ENCODE results near the gene NENF. TPM values are rescaled to one million over a fixed set of nuclear protein-coding genes. Genes with fewer than 3 reads are reported as not detected.
"Not testable (repeated sequence)": the region's sequence is repeated elsewhere in the genome, so short reads cannot be mapped to it uniquely, and the experiment has no call there.

The NENF gene
- total RNA-seq, 3 donors from 2014 or later (not counting 1 experiment from before 2014, with no cell fraction given) = 7.2 to 14.0 (median 12.2) TPM

DNA sequence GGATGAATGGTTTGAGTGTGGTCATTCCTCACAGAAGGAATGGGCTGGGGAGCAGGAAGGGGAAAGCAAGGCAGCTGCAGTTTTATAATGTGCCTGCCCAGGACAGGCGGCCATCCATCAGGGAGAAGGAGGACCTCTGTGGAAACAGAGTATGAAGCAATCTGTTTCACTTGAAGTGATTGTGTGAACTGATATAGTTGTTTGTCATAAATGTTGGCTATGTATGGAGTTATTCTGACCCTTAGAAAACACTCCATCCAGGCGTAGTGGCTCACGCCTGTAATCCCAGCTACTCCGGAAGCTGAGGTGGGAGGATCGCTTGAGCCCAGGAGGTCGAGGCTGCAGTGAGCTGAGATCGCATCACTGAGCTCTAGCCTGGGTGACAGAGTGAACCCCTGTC, 46.5 kb downstream of the NENF start:
- no peak for DNase-seq

DNA sequence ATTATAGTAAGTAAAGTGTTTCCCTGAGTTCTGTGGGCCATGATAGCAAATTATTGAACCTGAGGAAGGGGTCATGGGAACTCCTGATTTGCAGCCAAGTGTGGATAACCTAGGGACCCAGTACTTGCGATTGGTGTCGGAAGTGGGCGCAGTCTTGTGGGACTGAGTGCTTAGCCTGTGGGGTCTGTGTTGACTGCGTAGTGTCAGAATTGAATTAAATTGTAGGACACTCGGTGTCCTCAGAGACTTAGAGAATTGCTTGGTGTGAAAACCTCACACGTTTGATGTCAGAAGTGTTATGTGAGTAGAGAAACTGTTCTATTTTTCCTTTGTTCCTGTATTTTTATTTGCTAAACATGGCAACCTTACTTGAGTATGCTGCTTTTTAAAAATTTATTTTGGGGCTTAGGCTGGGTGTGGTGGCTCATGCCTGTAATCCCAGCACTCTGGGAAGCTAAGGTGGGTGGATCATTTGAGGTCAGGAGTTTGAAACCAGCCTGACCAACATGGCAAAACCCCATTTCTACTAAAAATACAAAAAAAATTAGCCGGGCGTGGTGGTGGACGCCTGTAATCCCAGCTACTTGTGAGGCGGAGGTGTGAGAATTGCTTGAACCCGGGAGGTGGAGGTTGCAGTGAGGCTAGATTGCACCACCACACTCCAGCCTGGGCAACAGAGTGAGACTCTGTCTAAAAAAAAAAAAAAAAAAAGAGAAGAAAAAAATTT, 48.2 kb downstream of the NENF start:
- ATAC-seq (peak; percentile 76 to 87 (median 86)), DNase-seq (peak; percentile 48 to 58)
- H3K27me3 ChIP-seq (ENCODE audit: control insufficient read depth, insufficient read depth, low read length); H3K4me3 ChIP-seq (ENCODE audit: low read length); H3K36me3 Mint-ChIP-seq; H3K9me3 ChIP-seq (ENCODE audit: control insufficient read depth, insufficient read depth, low read length); H3K36me3 ChIP-seq (ENCODE audit: control insufficient read depth, insufficient read depth, low read length); H3K9me3 Mint-ChIP-seq: not testable (repeated sequence)
- H3K27ac Mint-ChIP-seq = peak overlapping the region; percentile 90 to 92
- intact Hi-C loops (cut with micrococcal nuclease) = loop anchor here (2.0 kb wide), 1 partner anchor 86 kb away; no protein-coding TSS in a partner anchor
- H3K4me3 Mint-ChIP-seq = peak overlapping the region; percentile 83
- H3K27me3 Mint-ChIP-seq (ENCODE audit: low read depth in 2 of 2) = peaks cover 15 to 19% of the 10 kb centered on the region in 2 donors
- H3K4me1 ChIP-seq (ENCODE audit: control insufficient read depth, insufficient read depth, low read length) = peaks cover 45% of the 10 kb centered on the region
- H3K27ac ChIP-seq (ENCODE audit: low read length) = peak overlapping the region; percentile 41
- H3K4me1 Mint-ChIP-seq = peaks cover 44 to 55% of the 10 kb centered on the region in 2 donors
- WGBS (ENCODE audit: insufficient coverage) = 41% methylated on average over 11 of the region's 11 CpGs

More for the DNA sequence above, 46.5 kb downstream of the NENF start:
- Mint-ChIP-seq H3K4me3 (no peak overlapping the region), H3K36me3 (no peaks in the 10 kb centered on the region), H3K27ac (peak overlapping the region in 1 of 2 donors; percentile 82), H3K4me1 (peaks cover 43 to 55% of the 10 kb centered on the region in 2 donors), H3K27me3 (ENCODE audit: low read depth in 2 of 2) (peaks cover 14 to 17% of the 10 kb centered on the region in 2 donors), H3K9me3 (no peaks in the 10 kb centered on the region)
- TF ChIP-seq, protein P1, sequence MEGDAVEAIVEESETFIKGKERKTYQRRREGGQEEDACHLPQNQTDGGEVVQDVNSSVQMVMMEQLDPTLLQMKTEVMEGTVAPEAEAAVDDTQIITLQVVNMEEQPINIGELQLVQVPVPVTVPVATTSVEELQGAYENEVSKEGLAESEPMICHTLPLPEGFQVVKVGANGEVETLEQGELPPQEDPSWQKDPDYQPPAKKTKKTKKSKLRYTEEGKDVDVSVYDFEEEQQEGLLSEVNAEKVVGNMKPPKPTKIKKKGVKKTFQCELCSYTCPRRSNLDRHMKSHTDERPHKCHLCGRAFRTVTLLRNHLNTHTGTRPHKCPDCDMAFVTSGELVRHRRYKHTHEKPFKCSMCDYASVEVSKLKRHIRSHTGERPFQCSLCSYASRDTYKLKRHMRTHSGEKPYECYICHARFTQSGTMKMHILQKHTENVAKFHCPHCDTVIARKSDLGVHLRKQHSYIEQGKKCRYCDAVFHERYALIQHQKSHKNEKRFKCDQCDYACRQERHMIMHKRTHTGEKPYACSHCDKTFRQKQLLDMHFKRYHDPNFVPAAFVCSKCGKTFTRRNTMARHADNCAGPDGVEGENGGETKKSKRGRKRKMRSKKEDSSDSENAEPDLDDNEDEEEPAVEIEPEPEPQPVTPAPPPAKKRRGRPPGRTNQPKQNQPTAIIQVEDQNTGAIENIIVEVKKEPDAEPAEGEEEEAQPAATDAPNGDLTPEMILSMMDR (IDR thresholded peaks at IDR 0.05) = no peak
- intact Hi-C loops (cut with micrococcal nuclease) = no loop called here
- Histone ChIP-seq H3K27ac (ENCODE audit: low read length) (no peak overlapping the region), H3K4me1 (ENCODE audit: control insufficient read depth, insufficient read depth, low read length) (peaks cover 45% of the 10 kb centered on the region), H3K36me3 (ENCODE audit: control insufficient read depth, insufficient read depth, low read length) (no peaks in the 10 kb centered on the region), H3K27me3 (ENCODE audit: control insufficient read depth, insufficient read depth, low read length) (no peaks in the 10 kb centered on the region), H3K9me3 (ENCODE audit: control insufficient read depth, insufficient read depth, low read length) (no peaks in the 10 kb centered on the region), H3K4me3 (ENCODE audit: low read length) (no peak overlapping the region)
- WGBS (ENCODE audit: insufficient coverage) = 82% methylated on average over 7 of the region's 7 CpGs
- no peak for ATAC-seq

DNA sequence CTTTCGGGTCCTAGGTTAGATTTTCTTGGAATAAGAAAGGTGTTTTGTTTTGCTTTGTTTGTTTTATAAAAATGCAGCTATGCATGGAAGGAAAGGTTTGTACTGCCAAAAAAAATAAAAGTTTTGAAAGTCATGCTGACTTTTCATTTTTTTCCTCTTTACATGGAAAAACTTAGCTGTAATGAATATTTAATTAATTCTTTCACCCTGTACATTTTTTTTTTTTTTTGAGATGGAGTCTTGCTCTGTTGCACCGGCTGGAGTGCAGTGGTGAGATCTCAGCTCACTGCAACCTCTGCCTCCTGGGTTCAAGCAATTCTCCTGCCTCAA, 48.7 kb downstream of the NENF start:
- no peaks in the 10 kb centered on the region for H3K9me3 Mint-ChIP-seq
- H3K9me3 ChIP-seq (ENCODE audit: control insufficient read depth, insufficient read depth, low read length) = no peaks in the 10 kb centered on the region
- no peaks in the 10 kb centered on the region for H3K36me3 Mint-ChIP-seq
- DNase-seq (no peak), ATAC-seq (no peak)
- H3K27ac ChIP-seq (ENCODE audit: low read length) = peak overlapping the region; percentile 41
- H3K4me3 ChIP-seq (ENCODE audit: low read length) = no peak overlapping the region
- H3K27me3 ChIP-seq (ENCODE audit: control insufficient read depth, insufficient read depth, low read length) = no peaks in the 10 kb centered on the region
- intact Hi-C loops (cut with micrococcal nuclease) = loop anchor here (2.0 kb wide), 1 partner anchor 85 kb away; no protein-coding TSS in a partner anchor
- H3K36me3 ChIP-seq (ENCODE audit: control insufficient read depth, insufficient read depth, low read length) = no peaks in the 10 kb centered on the region
- H3K4me1 ChIP-seq (ENCODE audit: control insufficient read depth, insufficient read depth, low read length) = peaks cover 45% of the 10 kb centered on the region
- peaks cover 15 to 16% of the 10 kb centered on the region in 2 donors for H3K27me3 Mint-ChIP-seq (ENCODE audit: low read depth in 2 of 2)
- peak overlapping the region; percentile 90 to 92 for H3K27ac Mint-ChIP-seq
- TF ChIP-seq, protein P1 (IDR thresholded peaks at IDR 0.05) = no peak
- WGBS (ENCODE audit: insufficient coverage) = 18% methylated on average over 1 of the region's 2 CpGs
- H3K4me1 Mint-ChIP-seq = peaks cover 44 to 55% of the 10 kb centered on the region in 2 donors
- H3K4me3 Mint-ChIP-seq = peak overlapping the region; percentile 83

DNA sequence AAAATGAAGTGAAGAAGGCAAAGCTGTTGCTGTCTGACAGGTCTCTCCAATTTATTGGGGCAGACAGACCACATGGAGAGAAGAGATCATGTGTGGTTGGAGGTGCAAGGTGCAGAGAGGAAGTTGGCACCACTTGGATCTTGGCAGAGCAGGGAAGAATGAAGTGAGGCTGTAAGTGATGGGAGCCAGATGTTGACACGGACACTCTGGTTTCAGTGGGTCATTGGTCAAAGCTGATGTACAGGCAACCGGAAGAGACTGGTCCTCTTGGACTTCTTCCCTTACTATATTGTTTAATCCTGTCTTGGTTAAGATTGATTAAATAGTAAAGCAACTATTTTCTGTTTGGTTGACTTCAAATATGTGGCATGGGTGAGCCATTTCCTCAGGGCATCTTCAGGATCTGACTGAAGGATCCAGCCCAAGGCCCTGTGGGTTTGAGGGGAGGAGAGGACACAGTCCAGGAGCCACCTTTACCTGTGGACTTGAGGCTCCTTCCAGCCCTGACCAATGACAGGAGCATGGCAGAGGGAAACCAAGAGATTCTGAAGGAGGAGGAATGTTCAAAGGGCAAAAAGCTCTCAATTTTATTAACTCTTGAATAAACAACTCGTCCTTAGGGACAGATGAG, 49.4 kb downstream of the NENF start:
- no peaks in the 10 kb centered on the region for H3K9me3 ChIP-seq (ENCODE audit: control insufficient read depth, insufficient read depth, low read length)
- H3K27me3 ChIP-seq (ENCODE audit: control insufficient read depth, insufficient read depth, low read length) = no peaks in the 10 kb centered on the region
- H3K27ac Mint-ChIP-seq = peak overlapping the region in 1 of 2 donors; percentile 90
- DNase-seq = no peak
- H3K9me3 Mint-ChIP-seq = no peaks in the 10 kb centered on the region
- no peak overlapping the region for H3K4me3 Mint-ChIP-seq
- TF ChIP-seq, protein P1 (IDR thresholded peaks at IDR 0.05) = no peak
- H3K4me1 ChIP-seq (ENCODE audit: control insufficient read depth, insufficient read depth, low read length) = peaks cover 42% of the 10 kb centered on the region
- H3K4me3 ChIP-seq (ENCODE audit: low read length) = no peak overlapping the region
- peaks cover 13 to 15% of the 10 kb centered on the region in 2 donors for H3K27me3 Mint-ChIP-seq (ENCODE audit: low read depth in 2 of 2)
- intact Hi-C loops (cut with micrococcal nuclease) = no loop called here
- ATAC-seq = no peak
- H3K27ac ChIP-seq (ENCODE audit: low read length) = no peak overlapping the region
- no peaks in the 10 kb centered on the region for H3K36me3 ChIP-seq (ENCODE audit: control insufficient read depth, insufficient read depth, low read length)
- H3K36me3 Mint-ChIP-seq = no peaks in the 10 kb centered on the region
- 89% methylated on average over 3 of the region's 3 CpGs for WGBS (ENCODE audit: insufficient coverage)
- H3K4me1 Mint-ChIP-seq = peaks cover 41 to 51% of the 10 kb centered on the region in 2 donors

Measured in natural killer cell (primary cell).